Hematopoietic multipotent progenitor cell treated with erythropoietin and hydrocortisone succinate and interleukin-3 and kit ligand, for 4 days (in vitro differentiated cells): ENCODE data around the gene BHLHA9.
"Not testable (repeated sequence)": the region's sequence is repeated elsewhere in the genome, so short reads cannot be mapped to it uniquely, and the experiment has no call there.

ENCODE experiments used
- DNase-seq: peaks from one replicate; pipeline ENCODE4 v3.0.0-alpha.2; 2015

Gene BHLHA9

DNA sequence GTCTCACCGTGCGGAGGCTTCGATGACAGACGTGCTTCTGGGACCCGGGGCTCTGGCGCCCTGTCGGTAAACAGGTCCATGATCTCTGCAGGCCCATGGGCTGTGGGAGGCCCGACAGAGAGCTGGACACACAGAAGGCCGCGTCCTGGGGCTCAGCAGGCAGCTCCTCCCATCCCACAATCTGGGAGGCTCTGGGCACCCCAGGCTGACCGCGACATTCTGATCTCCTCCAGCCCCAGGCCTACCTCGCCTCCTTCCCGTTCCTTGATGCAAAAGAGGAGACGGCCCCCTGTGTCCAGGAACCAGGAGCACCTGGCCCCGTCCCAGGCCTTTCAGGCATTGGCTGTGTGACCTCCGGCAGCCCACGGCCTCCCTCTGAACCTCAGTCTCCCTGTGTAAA is 32.5 kb downstream of the BHLHA9 start:
- DNase-seq: no peak

DNA sequence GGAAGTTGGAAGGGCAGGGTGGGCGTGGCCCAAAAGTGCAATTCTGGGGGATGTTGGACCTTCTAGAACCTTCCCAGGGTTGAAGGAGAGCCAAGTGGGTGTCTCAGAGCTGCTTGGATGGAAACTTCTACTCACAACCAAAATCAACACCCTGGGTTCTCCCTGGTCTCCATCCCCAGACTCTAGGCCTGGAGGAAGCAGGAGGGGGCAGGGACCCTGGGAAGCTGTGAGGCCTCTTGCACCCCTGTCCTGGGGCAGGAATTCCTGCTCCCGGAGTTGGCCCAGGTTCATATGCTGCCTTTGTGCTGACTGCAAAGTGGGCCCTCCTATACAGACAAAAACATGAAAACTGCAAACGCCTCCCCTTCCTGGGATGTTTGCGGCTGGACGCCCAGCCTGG is 34.3 kb downstream of the BHLHA9 start:
- no peak for DNase-seq

DNA sequence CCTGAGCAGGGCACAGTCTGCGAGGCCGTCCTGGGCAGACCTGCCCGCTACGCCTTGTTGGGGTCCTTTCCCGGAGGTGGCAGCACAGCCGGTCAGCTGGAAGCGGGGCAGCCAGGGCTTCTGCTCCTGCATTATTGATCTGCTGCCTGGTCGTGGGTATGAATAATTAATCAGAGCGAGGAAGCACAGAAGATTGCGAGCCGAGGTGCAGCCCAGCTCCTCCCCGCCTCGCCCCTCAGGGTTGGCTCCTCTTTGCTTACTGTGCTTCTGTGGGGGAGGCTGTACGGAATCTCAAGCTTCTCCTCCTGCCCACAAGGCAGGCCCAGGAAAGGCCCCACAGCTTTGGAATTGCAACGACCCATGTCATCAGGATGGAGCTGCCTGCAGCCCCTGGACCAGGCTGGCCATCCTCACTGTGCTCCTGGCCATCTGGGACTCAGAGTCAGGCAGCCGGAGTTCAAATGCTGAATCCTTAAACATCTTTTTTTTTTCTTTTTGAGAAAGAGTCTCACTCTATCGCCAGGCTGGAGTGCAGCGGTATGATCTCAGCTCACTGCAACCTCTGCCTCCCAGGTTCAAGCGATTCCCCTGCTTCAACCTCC is 34.8 kb downstream of the BHLHA9 start:
- no peak for DNase-seq

DNA sequence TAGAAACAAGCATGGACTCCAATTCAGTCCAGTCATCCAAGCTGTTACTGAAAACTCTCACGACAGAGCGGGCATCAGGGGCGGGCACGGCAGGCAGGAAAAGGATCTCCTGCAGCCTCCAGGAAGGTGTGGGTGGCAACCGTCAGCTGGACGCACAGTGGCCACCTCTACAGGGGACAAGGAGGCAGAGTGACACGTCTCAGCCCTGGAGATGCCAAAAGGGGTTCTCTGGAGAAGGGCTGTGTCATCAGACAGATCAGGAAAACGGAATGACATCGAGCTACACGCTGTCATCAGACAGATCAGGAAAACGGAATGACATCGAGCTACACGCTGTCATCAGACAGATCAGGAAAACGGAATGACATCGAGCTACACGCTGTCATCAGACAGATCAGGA is 37.6 kb downstream of the BHLHA9 start:
- not testable (repeated sequence) for DNase-seq

DNA sequence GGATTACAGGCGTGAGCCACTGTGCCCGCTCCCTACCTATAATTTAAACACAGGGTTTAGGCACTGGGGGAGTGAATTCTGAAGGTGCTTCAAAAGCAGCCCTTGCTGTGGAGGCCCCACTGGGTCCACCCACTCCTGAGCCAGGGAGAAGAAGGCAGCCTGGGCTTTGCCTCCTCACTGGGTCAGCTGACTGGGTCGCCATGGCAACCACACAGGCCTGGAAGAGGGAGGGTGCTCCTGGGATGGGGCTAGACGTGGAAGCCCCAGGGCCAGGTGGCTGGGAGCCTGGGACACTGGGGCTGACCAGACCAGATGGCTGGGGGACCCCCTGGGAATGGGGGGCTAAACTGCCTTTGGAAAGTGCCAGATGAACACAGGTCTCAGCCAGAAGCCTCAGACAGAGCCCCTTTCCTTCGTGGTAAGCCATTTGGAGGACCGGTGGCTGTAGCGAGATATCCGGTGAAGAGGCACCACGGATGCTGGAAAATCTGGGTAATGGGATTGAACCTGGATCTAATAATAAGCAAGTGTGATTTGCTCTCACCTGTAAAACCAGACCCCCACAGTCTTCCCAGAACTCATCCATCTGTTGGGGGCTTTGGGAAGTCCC is 42.1 kb downstream of the BHLHA9 start:
- peak; percentile 42 for DNase-seq

DNA sequence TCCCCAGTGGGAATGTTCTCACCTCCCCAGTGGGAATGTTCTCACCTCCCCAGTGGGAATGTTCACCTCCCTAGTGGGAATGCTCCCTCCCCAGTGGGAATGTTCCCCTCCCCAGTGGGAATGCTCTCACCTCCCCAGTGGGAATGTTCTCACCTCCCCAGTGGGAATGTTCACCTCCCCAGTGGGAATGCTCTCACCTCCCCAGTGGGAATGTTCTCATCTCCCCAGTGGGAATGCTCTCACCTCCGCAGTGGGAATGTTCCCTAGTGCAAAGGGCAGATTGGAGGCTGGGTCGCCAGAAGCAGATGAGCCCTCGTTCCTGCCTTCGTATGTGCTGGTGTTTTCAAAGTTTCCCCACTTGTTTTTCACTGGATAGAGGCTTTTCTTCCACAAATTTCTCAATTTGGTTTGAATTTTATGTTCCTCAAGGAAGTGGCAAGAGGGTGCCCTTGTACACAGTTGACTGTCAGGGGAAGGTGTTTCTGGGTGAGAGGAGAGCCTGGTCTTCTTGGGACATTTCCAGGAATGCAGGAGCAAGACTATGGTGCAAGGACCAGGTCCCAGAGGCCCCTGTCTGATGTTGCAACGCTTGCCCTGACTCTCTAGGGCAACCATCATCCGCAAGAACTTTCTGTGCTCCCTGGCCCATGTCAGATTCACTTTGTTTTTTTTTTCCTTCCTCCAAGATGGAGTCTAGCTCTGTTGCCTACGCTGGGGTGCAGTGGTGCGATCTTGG is 43.2 kb downstream of the BHLHA9 start:
- no peak for DNase-seq

DNA sequence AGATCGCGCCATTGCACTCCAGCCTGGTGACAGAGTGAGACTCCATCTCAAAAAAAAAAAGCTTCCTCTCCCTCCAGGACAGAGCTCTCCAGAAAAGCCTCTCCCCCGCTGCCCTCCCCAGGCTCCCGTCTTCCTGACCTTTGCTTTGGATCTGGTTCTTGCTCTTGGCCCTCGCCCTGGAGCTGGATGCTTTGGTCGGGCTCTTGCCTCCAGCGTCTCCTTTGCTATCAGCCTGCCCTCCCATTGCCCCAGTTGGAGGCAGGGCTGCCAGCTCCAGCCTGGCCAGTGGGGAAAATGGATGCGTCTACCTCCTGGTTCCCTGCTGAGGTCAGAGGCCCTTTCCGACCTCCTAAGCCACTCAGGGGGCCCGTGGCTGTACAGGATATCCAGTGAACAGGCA is 45.2 kb downstream of the BHLHA9 start:
- no peak for DNase-seq

DNA sequence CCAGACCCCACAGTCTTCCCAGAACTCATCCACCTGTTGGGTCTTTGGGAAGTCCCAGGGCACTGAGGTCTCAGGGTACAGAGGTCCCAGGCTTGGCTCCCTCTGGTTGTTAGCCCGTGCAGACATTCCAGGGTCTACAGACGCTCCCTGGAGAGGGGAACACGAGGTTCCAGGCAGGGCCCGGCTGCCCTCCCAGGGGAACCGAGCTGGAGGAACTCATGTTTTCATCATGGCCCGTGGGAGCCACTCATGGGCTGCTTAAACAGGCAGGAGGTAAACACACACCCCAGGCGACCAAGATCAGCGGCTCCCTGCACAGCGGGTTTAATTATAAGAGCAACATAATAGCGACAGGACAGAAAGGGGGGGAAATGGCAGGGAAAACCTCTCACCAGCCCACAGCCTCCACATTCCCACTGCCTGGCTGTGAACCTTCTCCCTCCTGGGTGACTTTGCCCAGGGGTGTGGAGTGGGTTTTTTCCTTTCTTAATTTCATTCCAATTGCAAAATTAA is 45.7 kb downstream of the BHLHA9 start:
- DNase-seq: no peak
